ENCODE data around the gene MFAP2. TPM values are rescaled to one million over a fixed set of nuclear protein-coding genes. Genes with fewer than 3 reads are reported as not detected.

The MFAP2 gene
- total RNA-seq, 1 donor from 2014 or later = 170 TPM

DNA sequence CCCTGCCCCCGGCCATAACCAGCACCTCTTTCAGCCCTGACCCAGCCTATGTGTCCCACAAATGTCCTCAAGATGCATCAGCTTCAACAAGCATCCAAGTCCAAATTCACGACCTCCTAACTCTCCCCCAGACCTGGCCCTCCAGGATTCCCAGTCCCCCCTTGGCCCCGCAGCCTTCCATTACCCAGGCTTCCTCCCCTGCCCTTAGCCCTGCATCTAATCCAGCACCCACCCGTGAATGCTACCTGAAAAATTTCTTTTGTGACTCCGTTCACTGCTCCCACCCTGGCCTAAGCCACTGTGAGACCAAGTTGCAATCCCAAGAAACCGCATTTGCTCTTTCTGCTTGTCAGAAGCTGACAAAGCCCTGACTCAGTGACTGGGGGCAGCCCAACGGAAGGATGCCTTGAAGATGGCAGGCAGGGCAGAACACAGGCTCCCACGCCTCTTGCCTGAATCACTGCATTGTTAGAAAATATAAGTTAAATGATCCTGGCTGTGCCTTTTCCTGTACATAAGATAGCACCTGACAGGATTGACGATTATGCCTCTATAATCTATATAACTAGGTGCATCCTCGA lies 939 bp upstream of the MFAP2 start:
- H3K27me3 Mint-ChIP-seq = peaks cover 7% of the 10 kb centered on the region
- H3K36me3 Mint-ChIP-seq (ENCODE audit: insufficient read depth) = peaks cover 7% of the 10 kb centered on the region
- H3K27ac Mint-ChIP-seq = peak overlapping the region; percentile 95
- peak overlapping the region; percentile 77 for H3K4me3 Mint-ChIP-seq (ENCODE audit: low read depth)
- DNase-seq (ENCODE audit: low spot score, unreplicated experiment) = no peak
- H3K4me1 Mint-ChIP-seq (ENCODE audit: low read depth) = peaks cover 10% of the 10 kb centered on the region
- H3K9me3 Mint-ChIP-seq (ENCODE audit: low read depth) = no peaks in the 10 kb centered on the region
- no peak for TF ChIP-seq CTCF (IDR thresholded peaks at IDR 0.05; ENCODE audit: unreplicated experiment)

GRCh38 chr1:16979475-16980327 lies 719 bp downstream of the MFAP2 start:
- peak overlapping the region; percentile 80 for H3K4me3 Mint-ChIP-seq (ENCODE audit: low read depth)
- peak overlapping the region; percentile 81 for H3K27ac Mint-ChIP-seq
- H3K4me1 Mint-ChIP-seq (ENCODE audit: low read depth) = peaks cover 10% of the 10 kb centered on the region
- no peak for TF ChIP-seq CTCF (IDR thresholded peaks at IDR 0.05; ENCODE audit: unreplicated experiment)
- peaks cover 7% of the 10 kb centered on the region for H3K27me3 Mint-ChIP-seq
- H3K36me3 Mint-ChIP-seq (ENCODE audit: insufficient read depth) = peaks cover 4% of the 10 kb centered on the region
- no peaks in the 10 kb centered on the region for H3K9me3 Mint-ChIP-seq (ENCODE audit: low read depth)
- no peak for DNase-seq (ENCODE audit: low spot score, unreplicated experiment)

DNA sequence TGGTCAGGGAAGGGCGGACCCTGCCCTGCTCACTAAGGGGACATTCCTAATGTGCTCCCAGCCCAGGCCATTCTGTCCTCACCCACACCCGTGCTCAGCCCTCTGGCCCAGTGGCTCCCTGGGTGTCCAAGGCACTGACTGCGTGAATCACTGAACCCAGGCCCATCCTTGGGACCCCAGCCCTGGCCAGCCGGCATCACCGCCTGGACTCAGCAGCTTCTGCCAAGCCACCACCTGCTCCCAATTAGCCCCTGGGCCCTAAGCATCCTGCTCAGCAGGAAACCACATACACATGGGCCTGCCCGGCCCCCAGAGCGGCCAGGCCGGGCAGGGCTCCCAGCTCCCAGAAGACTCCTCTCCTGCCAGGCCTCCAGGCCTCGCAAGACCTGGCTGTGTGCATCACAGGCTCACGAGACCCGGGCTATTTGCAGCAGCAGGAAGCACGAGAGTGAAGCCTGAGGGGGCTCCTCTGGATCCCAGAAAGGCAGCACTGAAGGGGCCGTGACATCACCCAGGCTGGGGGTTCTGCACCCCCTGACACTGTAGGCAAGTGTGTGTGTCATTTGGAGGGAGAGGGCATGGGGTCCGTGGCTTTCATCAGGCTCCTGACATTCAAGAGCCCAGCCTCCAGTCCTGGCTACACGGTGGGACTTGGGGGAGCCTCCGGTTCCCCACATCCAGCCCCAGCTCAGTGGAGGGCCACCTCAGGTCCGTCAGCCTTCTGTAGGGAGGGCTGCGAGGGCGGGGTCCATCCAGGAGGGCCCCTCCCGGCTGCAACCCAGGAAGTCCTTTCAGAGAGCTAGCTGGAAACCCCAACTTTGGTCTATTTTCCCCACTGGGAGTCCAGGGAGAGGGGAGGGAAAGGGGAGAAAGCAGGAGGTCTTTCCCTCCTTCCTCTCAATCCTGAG lies 1.6 kb downstream of the MFAP2 start:
- Mint-ChIP-seq H3K36me3 (ENCODE audit: insufficient read depth) (peaks cover 4% of the 10 kb centered on the region), H3K27me3 (peaks cover 7% of the 10 kb centered on the region), H3K4me3 (ENCODE audit: low read depth) (peak overlapping the region; percentile 80), H3K9me3 (ENCODE audit: low read depth) (no peaks in the 10 kb centered on the region), H3K4me1 (ENCODE audit: low read depth) (peaks cover 10% of the 10 kb centered on the region), H3K27ac (peak overlapping the region; percentile 37)
- no peak for DNase-seq (ENCODE audit: low spot score, unreplicated experiment)
- no peak for TF ChIP-seq CTCF (IDR thresholded peaks at IDR 0.05; ENCODE audit: unreplicated experiment)

GRCh38 chr1:16978139-16978538 lies 2.3 kb downstream of the MFAP2 start:
- Mint-ChIP-seq H3K36me3 (ENCODE audit: insufficient read depth) (peaks cover 4% of the 10 kb centered on the region), H3K27ac (no peak overlapping the region), H3K27me3 (peaks cover 7% of the 10 kb centered on the region), H3K9me3 (ENCODE audit: low read depth) (no peaks in the 10 kb centered on the region), H3K4me3 (ENCODE audit: low read depth) (peak overlapping the region; percentile 80), H3K4me1 (ENCODE audit: low read depth) (peaks cover 6% of the 10 kb centered on the region)
- TF ChIP-seq CTCF (IDR thresholded peaks at IDR 0.05; ENCODE audit: unreplicated experiment) = no peak
- DNase-seq (ENCODE audit: low spot score, unreplicated experiment) = no peak

GRCh38 chr1:16977377-16977776 lies 3.0 kb downstream of the MFAP2 start:
- Mint-ChIP-seq H3K36me3 (ENCODE audit: insufficient read depth) (peaks cover 6% of the 10 kb centered on the region), H3K4me1 (ENCODE audit: low read depth) (peaks cover 8% of the 10 kb centered on the region), H3K27me3 (peaks cover 7% of the 10 kb centered on the region), H3K27ac (no peak overlapping the region), H3K4me3 (ENCODE audit: low read depth) (no peak overlapping the region), H3K9me3 (ENCODE audit: low read depth) (no peaks in the 10 kb centered on the region)
- no peak for TF ChIP-seq CTCF (IDR thresholded peaks at IDR 0.05; ENCODE audit: unreplicated experiment)
- DNase-seq (ENCODE audit: low spot score, unreplicated experiment) = no peak

Measured in progenitor cell of endocrine pancreas (in vitro differentiated cells).